ENCODE data around the gene NABP2.

GRCh38 chr12:56197921-56198635 is 26.1 kb upstream of the NABP2 start:
- no peak for TF ChIP-seq EZH2 (IDR thresholded peaks at IDR 0.05; ENCODE audit: insufficient read depth, poor library complexity, severe bottlenecking)
- TF ChIP-seq EZH2phosphoT487 (IDR thresholded peaks at IDR 0.05; ENCODE audit: insufficient read depth, low read depth), result no peak
